ENCODE results near the gene DHRS4.

Gene DHRS4

GRCh38 chr14:23925523-23926075 is 28.0 kb upstream of the DHRS4 start:
- no peak for DNase-seq (ENCODE audit: low read depth in 1 of 2, low spot score in 1 of 2)
- Histone ChIP-seq H3K4me3 (replicated peaks; ENCODE audit: insufficient read depth, low read length) (no peak overlapping the region), H3K27ac (replicated peaks) (no peak overlapping the region), H3K27me3 (ENCODE audit: insufficient read depth, poor library complexity, severe bottlenecking) (no peaks in the 10 kb centered on the region)
- no peak for TF ChIP-seq GABPA (IDR thresholded peaks at IDR 0.05; ENCODE audit: low read depth)
- no peak for TF ChIP-seq SPI1 (IDR thresholded peaks at IDR 0.05; ENCODE audit: borderline replicate concordance, low read depth)
- no peak for TF ChIP-seq POLR2AphosphoS5 (IDR thresholded peaks at IDR 0.05; ENCODE audit: low read depth)
- TF ChIP-seq CTCF (IDR thresholded peaks at IDR 0.05; ENCODE audit: insufficient read depth, low read length) = no peak
- TF ChIP-seq REST (IDR thresholded peaks at IDR 0.05; ENCODE audit: insufficient replicate concordance, low read depth) = no peak

GRCh38 chr14:23926543-23926942 is 27.0 kb upstream of the DHRS4 start:
- H3K27ac ChIP-seq (replicated peaks) = no peak overlapping the region
- no peak for DNase-seq (ENCODE audit: low read depth in 1 of 2, low spot score in 1 of 2)
- H3K27me3 ChIP-seq (ENCODE audit: insufficient read depth, poor library complexity, severe bottlenecking) = no peaks in the 10 kb centered on the region
- TF ChIP-seq CTCF (IDR thresholded peaks at IDR 0.05; ENCODE audit: insufficient read depth, low read length) = no peak
- TF ChIP-seq SPI1 (IDR thresholded peaks at IDR 0.05; ENCODE audit: borderline replicate concordance, low read depth) = no peak
- TF ChIP-seq REST (IDR thresholded peaks at IDR 0.05; ENCODE audit: insufficient replicate concordance, low read depth) = no peak
- no peak for TF ChIP-seq GABPA (IDR thresholded peaks at IDR 0.05; ENCODE audit: low read depth)
- no peak for TF ChIP-seq POLR2AphosphoS5 (IDR thresholded peaks at IDR 0.05; ENCODE audit: low read depth)
- no peak overlapping the region for H3K4me3 ChIP-seq (replicated peaks; ENCODE audit: insufficient read depth, low read length)

- no peak for DNase-seq (ENCODE audit: low read depth in 1 of 2, low spot score in 1 of 2)
- no peak overlapping the region for H3K27ac ChIP-seq (replicated peaks)
- TF ChIP-seq CTCF (IDR thresholded peaks at IDR 0.05; ENCODE audit: insufficient read depth, low read length) = no peak
- no peak for TF ChIP-seq SPI1 (IDR thresholded peaks at IDR 0.05; ENCODE audit: borderline replicate concordance, low read depth)
- H3K27me3 ChIP-seq (ENCODE audit: insufficient read depth, poor library complexity, severe bottlenecking) = no peaks in the 10 kb centered on the region
- H3K4me3 ChIP-seq (replicated peaks; ENCODE audit: insufficient read depth, low read length) = no peak overlapping the region
These were observed 24.4 kb upstream of the DHRS4 start for GRCh38 chr14:23929136-23929535.

- Histone ChIP-seq H3K27me3 (ENCODE audit: insufficient read depth, poor library complexity, severe bottlenecking) (no peaks in the 10 kb centered on the region), H3K27ac (replicated peaks) (no peak overlapping the region), H3K4me3 (replicated peaks; ENCODE audit: insufficient read depth, low read length) (no peak overlapping the region)
- TF ChIP-seq CTCF (IDR thresholded peaks at IDR 0.05; ENCODE audit: insufficient read depth, low read length) (peak; percentile 99), GABPA (IDR thresholded peaks at IDR 0.05; ENCODE audit: low read depth) (no peak)
- DNase-seq (ENCODE audit: low read depth in 1 of 2, low spot score in 1 of 2) = peak; percentile 45 to 66
These were observed 23.7 kb upstream of the DHRS4 start for GRCh38 chr14:23929822-23930294.

Data from HL-60 (cell line).